K562 (cell line): ENCODE measurements around the gene MAGI1. TPM values are rescaled to one million over a fixed set of nuclear protein-coding genes. Genes with fewer than 3 reads are reported as not detected.

Experiments
- ATAC-seq: fragments of 200-7000 bp; cut with Tn5 transposase; 3 replicates; pipeline ENCODE4 v1.9.1; 2020; ENCODE audit warnings: moderate library complexity
- BruUV-seq: library from RNA; stranded (reverse); fragments of 400-500 nt; replicated peaks from 2 replicates; lab custom pipeline; 2021; lab: Mats Ljungman, UMichigan
- CTCF ChIA-PET: fragments of 300-600 bp; formaldehyde crosslinking; extraction: SDS; loops from one replicate; lab custom pipeline; 2021; ENCODE audit warnings: low intra/inter-chr PET ratio; lab: Yijun Ruan, JAX
- POLR2A ChIA-PET: fragments of 300-600, 350-650 bp; sonication (Branson Sonifier 250); formaldehyde crosslinking; extraction: SDS; loops from one replicate; lab custom pipeline; 2021; ENCODE audit warnings: antibody characterized with exemption, inconsistent platforms; lab: Yijun Ruan, JAX
- DNase-seq, 4 experiments: peaks; one replicate each; pipeline versions ENCODE4 v3.0.0 to v3.0.0-alpha.2; 2011 to 2018; ENCODE audit warnings: low spot score in 3 of 4, mixed read lengths in 3 of 4; ENCODE audit errors: extremely low read depth in 1 of 4
- FAIRE-seq: peaks from 2 replicates; lab custom pipeline; 2011; peaks lifted over from hg19 to GRCh38; lab: Jason Lieb, UNC
- H2AFZ ChIP-seq: 2 replicates; pipeline ENCODE4 v1.6.0; 2011; ENCODE audit warnings: low read depth, low read length, control low read depth, inconsistent platforms
- H3K27ac ChIP-seq: fragments of 200-600 bp; 3 replicates; pipeline ENCODE4 v1.8.0; 2011; ENCODE audit warnings: low read depth, mild to moderate bottlenecking, control low read depth, inconsistent platforms, low read length, moderate library complexity, mixed read lengths; ENCODE audit errors: extremely low read depth
- H3K27me3 ChIP-seq, 2 experiments: fragments of 300-600 bp in 1 of 2; 2 replicates in 1 of 2; 3 replicates in 1 of 2; pipeline versions ENCODE4 v1.6.0 to v1.8.0; 2011; ENCODE audit warnings: inconsistent platforms in 2 of 2, low read length in 2 of 2, mild to moderate bottlenecking in 1 of 2, mixed read lengths in 1 of 2, moderate library complexity in 1 of 2; ENCODE audit not compliant: control insufficient read depth in 2 of 2, insufficient read depth in 2 of 2
- H3K36me3 ChIP-seq: fragments of 300-600 bp; 3 replicates; pipeline ENCODE4 v1.8.0; 2011; ENCODE audit warnings: mild to moderate bottlenecking, low read length, inconsistent platforms; ENCODE audit not compliant: control insufficient read depth, insufficient read depth
- H3K4me1 ChIP-seq, 2 experiments: fragments of 200-600 bp in 1 of 2; replicated peaks in 1 of 2; 2 replicates in 1 of 2; 3 replicates in 1 of 2; pipeline versions ENCODE4 v1.5.1 to v1.8.0; 2011; ENCODE audit warnings: inconsistent platforms in 2 of 2, low read length in 2 of 2, mild to moderate bottlenecking in 1 of 2, mixed read lengths in 1 of 2, moderate library complexity in 1 of 2; ENCODE audit not compliant: control insufficient read depth in 2 of 2, insufficient read depth in 2 of 2
- H3K4me2 ChIP-seq: 2 replicates; pipeline ENCODE4 v1.6.1; 2011; ENCODE audit warnings: low read length, control low read depth, inconsistent platforms, mixed read lengths; ENCODE audit not compliant: insufficient read depth
- H3K4me3 ChIP-seq: fragments of 200-600 bp; sonication (generic), shearing (Covaris generic); 2 replicates; pipeline ENCODE4 v1.5.1; 2016; ENCODE audit warnings: control low read depth, inconsistent platforms
- H3K79me2 ChIP-seq: fragments of 200-600 bp; 3 replicates; pipeline ENCODE4 v1.8.0; 2011; ENCODE audit warnings: low read length, inconsistent platforms; ENCODE audit not compliant: control insufficient read depth, insufficient read depth
- H3K9ac ChIP-seq, 2 experiments: 2 replicates each; pipeline versions ENCODE4 v1.6.0 to v1.6.1; 2011; ENCODE audit warnings: low read depth in 2 of 2, low read length in 2 of 2, control low read depth in 1 of 2, inconsistent platforms in 1 of 2, mild to moderate bottlenecking in 1 of 2, mixed read lengths in 1 of 2; ENCODE audit not compliant: insufficient read depth in 1 of 2
- H3K9me1 ChIP-seq: one replicate; pipeline ENCODE4 v1.6.0; 2011; ENCODE audit warnings: inconsistent platforms, mild to moderate bottlenecking, low read length, moderate library complexity; ENCODE audit not compliant: control insufficient read depth, insufficient read depth
- H3K9me3 ChIP-seq: replicated peaks from 2 replicates; pipeline ENCODE4 v1.5.1; 2011; ENCODE audit warnings: low read depth, low read length, inconsistent platforms; ENCODE audit not compliant: control insufficient read depth, insufficient read depth
- H4K20me1 ChIP-seq: replicated peaks from 2 replicates; pipeline ENCODE4 v1.6.1; 2011; ENCODE audit warnings: low read length, inconsistent platforms, mixed read lengths; ENCODE audit not compliant: control insufficient read depth, insufficient read depth
- GATA2 ChIP-seq: sonication (generic); formaldehyde crosslinking; IDR thresholded peaks from 2 replicates; pipeline ENCODE4 v1.4.0; 2020; ENCODE audit warnings: mild to moderate bottlenecking, missing genetic modification reagents
- HNRNPUL1 ChIP-seq: fragments of 200-400 bp; formaldehyde crosslinking; IDR thresholded peaks from 2 replicates; pipeline ENCODE4 v1.6.1; 2017; ENCODE audit warnings: low read length
- MED1 ChIP-seq: sonication (generic); formaldehyde crosslinking; IDR thresholded peaks from 2 replicates; pipeline ENCODE4 v1.8.1; 2023; ENCODE audit warnings: missing genetic modification reagents, borderline replicate concordance
- PBX2 ChIP-seq, 2 experiments: IDR thresholded peaks in 1 of 2; conservative IDR thresholded peaks in 1 of 2; 2 replicates each; pipeline ENCODE4 v1.6.1; 2016; ENCODE audit warnings: low read depth in 2 of 2, mild to moderate bottlenecking in 1 of 2, missing compliant biosample characterization in 1 of 2, missing genetic modification characterization in 1 of 2, moderate library complexity in 1 of 2
- POLR2G ChIP-seq: fragments of 200-400 bp; formaldehyde crosslinking; IDR thresholded peaks from 2 replicates; pipeline ENCODE4 v1.6.1; 2017; ENCODE audit warnings: low read depth, mild to moderate bottlenecking, antibody characterized with exemption, low read length, moderate library complexity
- RBM17 ChIP-seq: fragments of 200-400 bp; formaldehyde crosslinking; IDR thresholded peaks from 2 replicates; pipeline ENCODE4 v1.6.1; 2017; ENCODE audit warnings: low read depth, mild to moderate bottlenecking, low read length, borderline replicate concordance
- ZNF311 ChIP-seq: fragments of 250-450 bp; sonication (Bioruptor Pico); IDR thresholded peaks from 2 replicates; pipeline ENCODE4 v1.4.0; 2020; ENCODE audit warnings: mild to moderate bottlenecking, moderate library complexity
- WGBS: fragments of 100-300 bp; shearing (Covaris generic); methylation state at CpG from one replicate; pipeline ENCODE4 v1.1.6; 2016; ENCODE audit warnings: low coverage, mixed read lengths; ENCODE audit not compliant: insufficient coverage; ENCODE audit errors: missing lambda C conversion rate; 5-methylcytosine and 5-hydroxymethylcytosine counted together
- in situ Hi-C: fragments of 300-500 bp; cut with MboI; formaldehyde crosslinking; loops from 4 replicates; pipeline ENCODE4 v1.15.0; 2018; ENCODE audit warnings: inconsistent platforms, mixed read lengths
- intact Hi-C: fragments of 100-400 bp; cut with micrococcal nuclease; formaldehyde crosslinking; loops from 2 replicates; pipeline ENCODE4 v1.14.2; 2022
- polyA plus RNA-seq, 8 experiments: library from polyadenylated mRNA; depleted of rRNA in 4 of 8; stranded (reverse) in 5 of 8; unstranded in 3 of 8; fragments of >200 nt; fragmentation: Nextera tagmentation in 2 of 8; fragmentation: Illumina TruSeq in 1 of 8; extraction: Ambion mirVana in 2 of 8; extraction: Trizol in 1 of 8; gene quantifications; 2 replicates each; pipeline versions ENCODE4 v1.2.1 to v1.2.3, GENCODE V29; 2011 to 2014; ENCODE audit warnings: inconsistent platforms in 1 of 8, missing spikeins in 1 of 8
- total RNA-seq, 7 experiments: library from RNA; depleted of rRNA in 6 of 7; stranded (reverse); fragments of >200 nt in 6 of 7; fragmentation: Illumina TruSeq in 2 of 7; extraction: Trizol in 2 of 7; gene quantifications; 2 replicates each; pipeline versions ENCODE4 v1.2.1 to v1.2.3, GENCODE V29; 2011 to 2021; ENCODE audit warnings: low replicate concordance in 1 of 7
- TF ChIP-seq, protein P1 (sequence below), 2 experiments: fragments of 450-650 bp; IDR thresholded peaks; 2 replicates each; pipeline ENCODE4 v1.6.1; 2016; ENCODE audit warnings: mild to moderate bottlenecking in 2 of 2, borderline replicate concordance in 1 of 2, low read depth in 1 of 2, moderate library complexity in 1 of 2

Gene MAGI1
- total and polyA plus RNA-seq, 9 of the 15 experiments (the other 6 are each of a cell fraction or from before 2014, with no cell fraction given), result 7.8 to 59.4 (median 43.2) TPM

DNA sequence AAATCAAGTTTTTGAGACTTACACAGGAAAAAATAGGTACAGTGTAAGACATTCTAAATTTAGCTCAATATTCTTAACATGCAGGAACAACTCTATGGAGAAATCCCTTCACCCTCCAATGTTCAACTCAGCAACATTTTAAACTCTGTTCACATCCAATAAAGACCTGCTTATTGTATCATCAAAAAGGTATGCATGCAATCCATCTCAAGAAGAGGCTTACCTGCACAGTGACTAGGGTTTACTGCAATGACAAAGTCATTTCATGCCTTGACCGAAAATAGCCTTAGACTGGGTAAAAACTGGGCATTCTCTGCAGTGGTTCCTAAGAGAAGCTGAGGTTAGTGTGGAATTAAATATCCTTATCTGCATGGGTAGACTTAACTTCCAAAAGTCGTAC, 80.5 kb downstream of the MAGI1 start:
- ATAC-seq, result no peak
- Histone ChIP-seq H3K9me1 (no peaks in the 10 kb centered on the region), H3K4me2 (no peak overlapping the region), H2AFZ (no peak overlapping the region), H3K4me3 (no peak overlapping the region), H4K20me1 (no peaks in the 10 kb centered on the region), H3K4me1 (no peaks in the 10 kb centered on the region), H3K9ac (no peak overlapping the region), H3K27me3 (peaks cover 0 to 5% of the 10 kb centered on the region in 2 experiments; a peak in 2 of 5 replicates), H3K79me2 (no peaks in the 10 kb centered on the region), H3K27ac (no peak overlapping the region), H3K9me3 (no peaks in the 10 kb centered on the region), H3K36me3 (no peaks in the 10 kb centered on the region)
- ChIA-PET CTCF (no interaction called here), POLR2A (no interaction called here)
- no peak for DNase-seq
- in situ Hi-C loops (no loop called here), intact Hi-C loops (no loop called here)
- FAIRE-seq, result no peak
- no TSS peak for BruUV-seq
- 7% methylated on average over 2 of the region's 2 CpGs for WGBS
- TF ChIP-seq GATA2 (CRISPR knock-in tag), result no peak
- TF ChIP-seq, protein P1, sequence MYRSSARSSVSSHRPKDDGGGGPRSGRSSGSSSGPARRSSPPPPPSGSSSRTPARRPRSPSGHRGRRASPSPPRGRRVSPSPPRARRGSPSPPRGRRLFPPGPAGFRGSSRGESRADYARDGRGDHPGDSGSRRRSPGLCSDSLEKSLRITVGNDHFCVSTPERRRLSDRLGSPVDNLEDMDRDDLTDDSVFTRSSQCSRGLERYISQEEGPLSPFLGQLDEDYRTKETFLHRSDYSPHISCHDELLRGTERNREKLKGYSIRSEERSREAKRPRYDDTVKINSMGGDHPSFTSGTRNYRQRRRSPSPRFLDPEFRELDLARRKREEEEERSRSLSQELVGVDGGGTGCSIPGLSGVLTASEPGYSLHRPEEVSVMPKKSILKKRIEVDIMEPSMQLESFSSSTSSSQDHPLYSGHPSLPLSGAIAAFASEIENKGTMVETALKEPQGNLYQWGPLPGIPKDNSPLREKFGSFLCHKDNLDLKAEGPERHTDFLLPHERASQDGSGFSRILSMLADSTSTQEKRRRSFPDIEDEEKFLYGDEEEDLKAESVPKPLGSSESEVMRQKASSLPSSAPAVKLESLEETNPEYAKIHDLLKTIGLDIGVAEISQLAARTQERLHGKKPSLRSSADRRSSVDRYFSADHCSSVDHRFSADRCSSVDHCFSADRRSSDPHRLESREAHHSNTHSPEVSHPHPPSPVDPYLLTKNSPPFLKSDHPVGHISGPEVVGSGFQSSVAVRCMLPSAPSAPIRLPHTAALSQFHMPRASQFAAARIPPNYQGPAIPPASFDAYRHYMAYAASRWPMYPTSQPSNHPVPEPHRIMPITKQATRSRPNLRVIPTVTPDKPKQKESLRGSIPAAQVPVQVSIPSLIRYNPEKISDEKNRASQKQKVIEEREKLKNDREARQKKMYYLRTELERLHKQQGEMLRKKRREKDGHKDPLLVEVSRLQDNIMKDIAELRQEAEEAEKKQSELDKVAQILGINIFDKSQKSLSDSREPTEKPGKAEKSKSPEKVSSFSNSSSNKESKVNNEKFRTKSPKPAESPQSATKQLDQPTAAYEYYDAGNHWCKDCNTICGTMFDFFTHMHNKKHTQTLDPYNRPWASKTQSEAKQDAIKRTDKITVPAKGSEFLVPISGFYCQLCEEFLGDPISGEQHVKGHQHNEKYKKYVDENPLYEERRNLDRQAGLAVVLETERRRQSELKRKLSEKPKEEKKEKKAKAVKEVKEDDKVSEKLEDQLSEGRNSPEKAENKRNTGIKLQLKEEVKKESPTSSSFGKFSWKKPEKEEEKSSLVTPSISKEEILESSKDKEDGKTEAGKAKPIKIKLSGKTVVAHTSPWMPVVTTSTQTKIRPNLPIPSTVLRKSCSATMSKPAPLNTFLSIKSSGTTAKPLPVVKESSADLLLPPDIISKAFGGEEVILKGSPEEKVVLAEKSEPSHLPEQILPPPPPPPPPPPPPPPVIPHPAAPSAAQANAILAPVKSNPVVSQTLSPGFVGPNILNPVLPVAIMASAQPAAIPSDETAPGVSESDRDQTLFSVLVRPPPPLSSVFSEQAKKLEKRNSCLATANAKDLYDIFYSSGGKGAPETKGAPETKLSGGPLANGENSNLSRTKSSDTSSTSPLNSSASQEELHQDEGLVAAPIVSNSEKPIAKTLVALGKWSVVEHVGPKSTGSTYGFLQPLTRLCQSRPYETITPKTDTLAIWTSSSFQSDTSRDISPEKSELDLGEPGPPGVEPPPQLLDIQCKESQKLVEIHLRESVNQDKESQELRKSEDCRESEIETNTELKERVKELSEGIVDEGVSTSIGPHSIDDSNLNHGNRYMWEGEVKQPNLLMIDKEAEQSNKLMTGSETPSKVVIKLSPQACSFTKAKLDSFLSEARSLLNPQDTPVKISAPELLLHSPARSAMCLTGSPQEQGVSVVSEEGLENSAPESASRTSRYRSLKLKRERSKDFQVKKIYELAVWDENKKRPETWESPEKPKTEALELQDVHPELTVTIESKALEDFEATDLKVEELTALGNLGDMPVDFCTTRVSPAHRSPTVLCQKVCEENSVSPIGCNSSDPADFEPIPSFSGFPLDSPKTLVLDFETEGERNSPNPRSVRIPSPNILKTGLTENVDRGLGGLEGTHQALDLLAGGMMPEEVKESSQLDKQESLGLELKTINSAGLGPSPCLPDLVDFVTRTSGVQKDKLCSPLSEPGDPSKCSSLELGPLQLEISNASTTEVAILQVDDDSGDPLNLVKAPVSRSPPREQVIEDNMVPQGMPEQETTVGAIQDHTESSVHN (IDR thresholded peaks at IDR 0.05; ENCODE audit: borderline replicate concordance in 1 of 2, low read depth in 1 of 2), result no peak
- TF ChIP-seq POLR2G, result no peak
- no peak for TF ChIP-seq PBX2 (CRISPR knock-in tag; IDR thresholded peaks at IDR 0.05; ENCODE audit: low read depth)
- no peak for TF ChIP-seq PBX2 (tag; conservative IDR thresholded peaks at IDR 0.05; ENCODE audit: low read depth)
- no peak for TF ChIP-seq ZNF311 (CRISPR knock-in tag)
- TF ChIP-seq HNRNPUL1, result no peak
- no peak for TF ChIP-seq RBM17
- TF ChIP-seq MED1 (CRISPR knock-in tag), result no peak
